ENCODE results near the gene NAPB.
"Not testable (repeated sequence)": the region's sequence is repeated elsewhere in the genome, so short reads cannot be mapped to it uniquely, and the experiment has no call there.

NAPB gene

DNA sequence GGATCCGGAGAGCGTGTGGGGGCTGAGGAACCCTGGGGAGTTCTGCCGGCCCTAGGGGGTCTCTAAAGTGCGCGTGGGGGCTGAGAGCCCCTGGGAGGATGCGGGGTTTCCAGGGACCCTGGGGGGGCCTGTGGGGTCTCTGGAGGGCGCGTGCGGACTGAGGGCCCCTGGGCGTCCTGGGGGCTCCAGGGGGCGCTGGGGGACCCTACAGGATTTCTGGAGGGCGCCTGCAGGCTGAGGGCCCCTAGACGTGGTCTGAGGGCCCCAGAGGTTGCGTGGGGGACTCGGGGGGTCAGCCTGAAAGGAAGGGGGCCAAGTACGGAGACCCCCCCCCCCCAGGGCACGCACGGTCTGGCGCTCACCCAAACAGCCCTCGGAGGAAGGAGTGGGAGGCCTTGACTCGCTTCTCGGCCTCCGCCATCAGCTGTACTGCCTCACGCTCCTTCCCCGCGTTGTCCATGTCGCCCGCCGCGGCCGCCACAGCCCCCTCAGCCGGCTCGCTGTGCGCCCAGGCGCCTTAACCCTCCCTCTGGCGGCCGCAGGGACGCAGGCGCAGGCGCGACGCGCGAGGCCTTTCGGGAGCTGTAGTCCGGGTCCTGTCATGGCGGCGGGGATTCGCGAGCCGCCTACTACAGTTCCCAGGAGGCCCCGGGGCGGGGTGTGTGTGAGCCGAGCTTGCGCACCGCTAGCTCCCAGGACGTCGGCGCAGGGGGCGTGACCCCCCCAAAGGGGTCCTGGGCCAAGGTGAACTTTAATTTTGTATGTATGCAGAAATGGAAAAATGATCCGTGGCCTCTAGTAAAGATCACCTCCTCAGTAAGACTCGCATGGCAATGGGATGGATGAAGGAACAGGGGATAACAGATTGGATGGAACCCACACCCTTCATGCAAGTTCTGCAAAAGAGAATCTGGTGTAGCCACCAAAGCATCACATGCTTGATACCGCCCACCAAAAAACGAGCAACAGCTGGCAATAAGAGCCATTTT, at the start of gene NAPB:
Gene NAPB, minus strand, starts transcription at position 546 of the 989 bp plus-strand sequence. Its CDS starts 86 bp downstream, at position 460.
- FAIRE-seq (no peak), DNase-seq (ENCODE audit: low spot score) (peak; percentile 67)

GRCh38 chr20:23466961-23467360, 45.7 kb upstream of the NAPB start:
- not testable (repeated sequence) for FAIRE-seq

DNA sequence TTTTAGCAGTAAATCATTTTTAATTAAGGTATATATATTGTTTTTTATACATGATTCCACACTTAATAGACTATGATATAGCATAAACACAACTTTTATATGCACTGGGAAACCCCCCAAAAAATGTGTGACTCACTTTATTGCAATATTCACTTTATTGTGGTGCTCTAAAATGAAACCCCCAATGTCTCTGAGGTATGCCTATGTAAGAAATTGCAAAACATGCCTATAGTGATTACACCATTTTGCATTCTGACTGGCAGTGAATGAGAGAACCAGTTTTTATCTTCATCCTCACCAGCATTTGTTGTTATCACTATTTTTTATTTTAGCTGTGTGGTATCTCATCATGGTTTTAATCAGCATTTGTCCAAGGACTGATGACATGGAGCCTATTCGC, 39.9 kb upstream of the NAPB start:
- DNase-seq (ENCODE audit: low spot score) (no peak), FAIRE-seq (no peak)

More at GRCh38 chr20:23466961-23467360, 45.7 kb upstream of the NAPB start:
- not testable (repeated sequence) for DNase-seq (ENCODE audit: low spot score)

DNA sequence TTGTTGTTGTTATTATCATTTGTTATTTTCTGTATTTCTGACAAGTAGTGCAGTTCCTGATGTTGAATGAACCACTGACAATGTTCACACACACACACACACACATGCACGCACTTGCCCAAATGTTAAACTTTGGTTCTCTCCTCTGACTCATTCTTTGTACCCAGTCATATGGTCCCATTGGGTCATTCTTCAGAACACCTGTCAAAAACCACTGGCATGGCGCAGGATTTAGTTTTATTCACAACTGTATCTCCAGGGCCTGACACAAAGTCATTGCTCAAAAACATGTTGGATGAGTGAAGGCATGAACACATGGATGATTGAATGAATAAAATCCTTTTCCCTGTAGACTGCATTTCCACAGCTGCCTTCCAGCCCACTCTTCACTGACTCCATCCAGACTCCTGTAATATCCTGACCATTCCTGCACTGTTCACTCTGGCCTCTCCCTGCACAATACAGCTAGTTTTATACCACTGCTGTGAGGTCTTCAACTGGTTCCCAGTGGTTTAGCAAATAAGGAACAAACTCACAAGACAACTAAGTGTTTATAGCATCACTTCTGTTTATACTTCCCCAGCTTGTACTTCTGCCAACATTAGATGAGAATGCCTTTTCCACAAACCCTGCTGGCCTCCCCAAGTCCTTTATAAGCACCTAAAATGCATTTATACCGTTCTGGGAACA, 38.3 kb upstream of the NAPB start:
- no peak for DNase-seq (ENCODE audit: low spot score)
- no peak for FAIRE-seq

- DNase-seq (ENCODE audit: low spot score) (no peak), FAIRE-seq (no peak)
These were observed 35.6 kb upstream of the NAPB start for GRCh38 chr20:23456873-23457272.

DNA sequence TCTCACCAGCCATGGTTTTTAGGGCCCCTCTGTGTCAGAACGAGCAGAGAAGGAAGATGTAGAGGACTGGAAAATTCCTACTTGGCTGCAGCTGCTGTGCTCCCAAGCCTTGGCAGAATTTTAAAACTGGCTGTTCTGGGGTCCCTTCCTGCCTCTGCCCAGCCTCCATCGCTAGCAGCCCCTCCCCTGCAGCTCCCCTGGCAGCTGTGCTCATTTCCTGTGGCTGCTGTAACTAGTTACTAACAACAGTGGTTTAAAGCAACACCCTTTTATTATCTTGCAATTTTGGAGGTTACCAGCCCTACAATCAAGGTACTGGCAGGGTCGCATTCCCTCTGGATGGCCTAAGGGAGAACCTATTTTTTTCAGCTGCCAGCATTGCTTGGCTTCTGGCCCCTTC, 35.1 kb upstream of the NAPB start:
- no peak for DNase-seq (ENCODE audit: low spot score)
- no peak for FAIRE-seq

DNA sequence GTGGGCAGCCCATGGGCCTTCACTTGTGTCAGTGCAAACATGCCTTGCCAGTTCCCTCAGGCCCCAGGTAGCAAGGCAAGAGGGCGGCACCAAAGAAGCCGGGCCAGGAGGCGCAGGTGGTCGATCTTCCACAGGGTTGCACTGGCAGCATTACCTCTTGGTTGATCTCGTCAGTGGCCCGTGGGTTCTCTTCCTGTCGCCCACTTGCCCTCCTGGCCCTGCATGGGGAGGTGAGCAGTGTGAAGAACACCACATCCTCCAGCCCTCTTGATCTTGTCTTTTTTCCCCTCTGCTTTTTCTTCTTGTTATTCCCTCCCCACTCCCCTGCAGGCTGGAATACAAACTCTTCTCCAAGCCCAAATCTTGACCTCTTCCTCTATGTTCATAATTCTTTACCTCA, 34.4 kb upstream of the NAPB start:
- DNase-seq (ENCODE audit: low spot score) = no peak
- FAIRE-seq = no peak

DNA sequence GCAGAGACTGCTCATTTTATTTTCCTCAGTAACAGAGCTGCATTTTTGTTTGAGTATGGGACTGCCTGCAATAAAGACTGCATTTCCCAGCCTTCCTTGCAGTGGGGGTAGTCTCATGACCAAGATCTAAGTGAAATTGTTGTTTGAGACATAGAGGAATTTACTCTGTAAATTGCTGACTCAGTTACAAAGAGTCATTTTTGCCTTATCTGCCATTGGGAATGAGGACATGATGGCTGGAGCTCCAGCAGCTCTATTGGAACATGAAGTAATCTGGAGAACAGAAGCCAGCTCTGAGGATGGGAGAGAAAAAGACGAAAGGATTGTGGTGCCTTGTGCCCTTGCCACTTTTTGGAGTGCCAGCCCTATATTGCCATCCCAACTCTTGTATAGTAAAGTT, 33.5 kb upstream of the NAPB start:
- DNase-seq (ENCODE audit: low spot score) = no peak
- no peak for FAIRE-seq

DNA sequence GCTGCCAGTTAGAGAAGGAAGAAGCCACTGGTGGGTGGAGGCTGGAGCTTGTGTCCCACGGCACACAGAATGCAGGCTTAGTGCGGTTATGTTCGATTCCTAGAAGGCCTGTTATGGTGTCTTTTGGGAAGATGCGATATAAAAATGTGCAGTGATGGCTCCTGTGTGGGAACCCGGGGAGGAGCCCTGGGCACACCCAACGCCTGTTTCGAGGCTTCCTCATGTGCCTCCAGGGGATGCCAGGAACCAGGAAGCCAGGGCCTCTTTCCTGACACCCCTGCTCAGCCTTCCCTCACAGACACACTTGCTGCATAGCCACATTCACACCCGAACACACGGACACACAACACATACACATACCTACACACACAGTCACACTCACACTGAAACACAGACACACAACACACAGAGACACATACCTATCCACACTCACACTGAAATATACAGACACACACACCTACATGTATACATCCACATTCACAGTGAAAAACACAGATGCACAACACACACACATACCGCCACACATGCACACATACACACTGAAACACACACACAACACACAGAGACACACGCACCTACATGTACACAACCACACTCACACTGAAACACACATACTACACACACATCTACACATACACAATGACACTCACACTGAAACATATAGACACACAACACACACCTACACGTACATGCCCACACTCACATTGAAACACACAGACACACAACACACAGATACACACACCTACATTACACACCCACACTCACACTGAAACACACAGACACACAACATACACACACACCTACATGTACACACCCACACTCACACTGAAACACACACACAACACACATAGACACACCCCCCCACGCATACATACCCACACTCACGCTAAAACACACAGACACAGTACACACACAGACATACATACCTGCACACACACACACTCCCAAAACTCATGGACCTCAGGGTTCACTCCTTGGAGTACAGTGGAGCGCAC, 32.6 kb upstream of the NAPB start:
- DNase-seq (ENCODE audit: low spot score) (no peak), FAIRE-seq (no peak)

- FAIRE-seq (no peak), DNase-seq (ENCODE audit: low spot score) (no peak)
These were observed 31.5 kb upstream of the NAPB start, which contains the start of gene CST11 for GRCh38 chr20:23452776-23453175. Gene CST11 (minus strand): TSS chr20:23452876. CDS start chr20:23452811, 65 bp downstream.

- DNase-seq (ENCODE audit: low spot score) (no peak), FAIRE-seq (no peak)
These were observed 30.7 kb upstream of the NAPB start for GRCh38 chr20:23451956-23452487.

GRCh38 chr20:23450877-23451276, 29.6 kb upstream of the NAPB start:
- FAIRE-seq = no peak
- DNase-seq (ENCODE audit: low spot score) = no peak

- no peak for FAIRE-seq
These were observed 28.1 kb upstream of the NAPB start for GRCh38 chr20:23449421-23449820.

GRCh38 chr20:23448167-23448566, 26.9 kb upstream of the NAPB start:
- no peak for DNase-seq (ENCODE audit: low spot score)
- FAIRE-seq = no peak

More at GRCh38 chr20:23449421-23449820, 28.1 kb upstream of the NAPB start:
- no peak for DNase-seq (ENCODE audit: low spot score)

- no peak for DNase-seq (ENCODE audit: low spot score)
- FAIRE-seq = no peak
These were observed 25.2 kb upstream of the NAPB start for GRCh38 chr20:23446505-23446904.

DNA sequence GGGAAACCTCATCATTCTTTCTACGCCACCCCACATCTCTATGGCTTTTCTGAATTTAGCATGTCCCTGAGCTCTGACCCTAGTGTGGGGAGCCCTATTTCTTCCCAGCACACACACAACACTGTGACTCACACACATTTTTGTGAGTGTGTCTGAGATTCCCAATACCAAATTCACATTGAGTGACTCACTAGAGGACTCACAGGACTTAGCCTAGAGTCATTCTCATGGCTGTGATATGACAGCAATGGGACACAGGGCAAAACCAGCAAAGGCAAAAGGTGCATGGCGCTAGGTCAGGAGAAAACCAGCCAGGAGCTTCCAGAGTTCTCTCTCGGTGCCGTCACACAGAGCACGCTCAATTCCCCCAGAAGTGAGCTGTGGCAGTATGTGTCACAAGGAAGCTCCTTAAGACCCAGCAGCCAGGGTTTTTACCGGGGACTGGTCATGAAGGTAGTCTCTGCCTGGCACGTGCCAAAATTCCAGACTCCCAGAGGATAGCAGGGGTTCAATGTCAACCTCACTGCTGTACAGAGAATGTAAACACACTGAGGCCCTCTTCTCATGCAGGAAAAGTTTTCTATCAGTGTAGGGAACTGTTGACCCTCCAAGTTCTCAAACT, 24.4 kb upstream of the NAPB start:
- FAIRE-seq (no peak), DNase-seq (ENCODE audit: low spot score) (peak; percentile 77)

GRCh38 chr20:23444859-23445258, 23.6 kb upstream of the NAPB start:
- DNase-seq (ENCODE audit: low spot score) = no peak
- no peak for FAIRE-seq

DNA sequence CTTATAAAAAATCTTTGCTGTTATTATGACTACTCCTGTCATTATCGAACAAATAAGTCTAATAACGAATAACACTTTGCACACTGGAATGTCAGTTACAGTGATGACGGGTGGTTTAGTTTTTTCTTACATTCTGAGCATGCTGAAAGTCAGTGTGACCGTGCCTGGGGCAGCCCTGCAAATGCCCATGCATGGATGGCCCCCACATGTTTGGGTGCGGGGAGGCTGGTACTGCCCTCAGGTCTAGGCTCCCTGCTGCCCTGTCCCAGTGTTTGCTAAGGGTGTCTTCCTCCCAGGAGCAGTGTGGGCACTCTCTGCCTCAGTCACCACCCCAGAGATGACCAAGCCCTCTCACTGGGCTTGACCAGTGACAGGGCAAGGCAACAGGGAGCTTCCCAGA, 21.1 kb upstream of the NAPB start:
- FAIRE-seq (no peak), DNase-seq (ENCODE audit: low spot score) (no peak)

GRCh38 chr20:23441850-23442313, 20.6 kb upstream of the NAPB start:
- DNase-seq (ENCODE audit: low spot score) (peak; percentile 9), FAIRE-seq (no peak)

- DNase-seq (ENCODE audit: low spot score) = no peak
- no peak for FAIRE-seq
These were observed 18.7 kb upstream of the NAPB start for GRCh38 chr20:23440004-23440403.
